ENCODE data around the gene EMP2.

DNA sequence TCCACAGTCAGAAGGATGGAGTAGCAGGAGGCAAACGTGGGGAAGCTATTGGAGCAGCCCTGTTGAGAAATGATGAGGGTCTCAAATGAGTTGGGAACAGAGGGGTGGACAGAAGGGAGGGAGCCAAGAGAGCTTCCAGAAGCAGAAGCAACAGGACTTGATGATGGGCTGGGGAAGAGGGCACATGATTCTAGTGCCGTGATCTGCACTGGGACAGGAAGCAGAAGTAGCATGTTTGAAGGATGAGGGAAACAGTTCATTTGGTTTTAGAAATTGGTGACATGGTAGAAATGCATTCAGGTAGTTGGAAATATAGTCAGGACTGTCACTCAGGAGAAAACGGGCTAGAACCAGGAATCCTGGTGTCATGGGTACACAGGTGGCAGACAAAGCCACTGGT, 19.4 kb downstream of the EMP2 start:
- TF ChIP-seq, protein P1, sequence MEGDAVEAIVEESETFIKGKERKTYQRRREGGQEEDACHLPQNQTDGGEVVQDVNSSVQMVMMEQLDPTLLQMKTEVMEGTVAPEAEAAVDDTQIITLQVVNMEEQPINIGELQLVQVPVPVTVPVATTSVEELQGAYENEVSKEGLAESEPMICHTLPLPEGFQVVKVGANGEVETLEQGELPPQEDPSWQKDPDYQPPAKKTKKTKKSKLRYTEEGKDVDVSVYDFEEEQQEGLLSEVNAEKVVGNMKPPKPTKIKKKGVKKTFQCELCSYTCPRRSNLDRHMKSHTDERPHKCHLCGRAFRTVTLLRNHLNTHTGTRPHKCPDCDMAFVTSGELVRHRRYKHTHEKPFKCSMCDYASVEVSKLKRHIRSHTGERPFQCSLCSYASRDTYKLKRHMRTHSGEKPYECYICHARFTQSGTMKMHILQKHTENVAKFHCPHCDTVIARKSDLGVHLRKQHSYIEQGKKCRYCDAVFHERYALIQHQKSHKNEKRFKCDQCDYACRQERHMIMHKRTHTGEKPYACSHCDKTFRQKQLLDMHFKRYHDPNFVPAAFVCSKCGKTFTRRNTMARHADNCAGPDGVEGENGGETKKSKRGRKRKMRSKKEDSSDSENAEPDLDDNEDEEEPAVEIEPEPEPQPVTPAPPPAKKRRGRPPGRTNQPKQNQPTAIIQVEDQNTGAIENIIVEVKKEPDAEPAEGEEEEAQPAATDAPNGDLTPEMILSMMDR (conservative IDR thresholded peaks at IDR 0.05; ENCODE audit: low read length) = no peak
- no peak for TF ChIP-seq EZH2phosphoT487 (IDR thresholded peaks at IDR 0.05; ENCODE audit: borderline replicate concordance, low read depth, low read length)

All from OCI-LY7 (cell line).